Measurements from ENCODE around the gene NCKAP5. TPM values are rescaled to one million over a fixed set of nuclear protein-coding genes. Genes with fewer than 3 reads are reported as not detected.

Gene NCKAP5
- total RNA-seq, 1 experiment from 2014 or later, result 8.5 TPM

GRCh38 chr2:133104871-133105270 lies 463.4 kb downstream of the NCKAP5 start:
- in situ Hi-C loops (cut with HindIII; ENCODE audit: low pct_unique_long_range_greater_than_20kb, low sequenced_read_pairs), result no loop called here
- no peak for DNase-seq (ENCODE audit: low read depth, low spot score)

GRCh38 chr2:133098787-133099186 lies 469.5 kb downstream of the NCKAP5 start:
- in situ Hi-C loops (cut with HindIII; ENCODE audit: low pct_unique_long_range_greater_than_20kb, low sequenced_read_pairs), result no loop called here
- DNase-seq (ENCODE audit: low read depth, low spot score), result no peak

DNA sequence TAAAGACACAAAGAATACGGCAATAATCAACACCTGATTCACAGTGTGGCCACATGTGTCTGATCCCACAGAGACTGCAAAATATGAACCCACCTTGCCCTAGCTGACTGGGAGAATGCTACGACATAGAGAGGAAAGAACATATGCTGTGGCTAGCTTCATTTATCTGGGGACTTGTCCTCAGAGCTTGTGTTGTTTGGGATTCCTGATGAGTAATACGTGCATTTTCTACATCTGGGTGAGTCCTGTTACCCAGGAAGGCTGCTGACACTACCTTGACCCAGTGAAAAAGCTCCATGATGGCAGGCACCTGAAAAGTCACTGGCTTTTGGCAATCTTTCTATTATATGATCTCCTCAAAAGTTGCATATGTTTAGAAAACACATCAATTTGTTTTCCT lies 470.6 kb downstream of the NCKAP5 start:
- in situ Hi-C loops (cut with HindIII; ENCODE audit: low pct_unique_long_range_greater_than_20kb, low sequenced_read_pairs), result no loop called here
- DNase-seq (ENCODE audit: low read depth, low spot score), result no peak

DNA sequence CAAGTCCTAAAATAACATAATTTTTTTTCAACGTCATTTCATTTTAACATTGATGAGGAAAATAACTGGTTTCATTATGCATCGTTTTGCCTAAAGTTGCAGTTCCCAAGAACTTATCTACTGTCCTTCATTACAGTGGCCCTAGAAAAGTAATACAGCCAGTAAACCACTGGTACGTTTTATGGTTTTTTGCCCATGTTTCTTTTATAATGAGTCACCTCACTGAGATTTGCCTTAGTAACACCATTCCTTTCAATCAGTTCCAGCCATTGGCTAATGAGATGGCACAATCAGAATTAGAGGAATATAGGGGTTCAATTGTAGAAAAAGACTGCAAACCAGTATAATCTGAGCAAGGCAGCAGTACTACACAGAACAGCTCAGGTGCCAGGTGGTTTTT lies 475.7 kb downstream of the NCKAP5 start:
- no peak for DNase-seq (ENCODE audit: low read depth, low spot score)
- in situ Hi-C loops (cut with HindIII; ENCODE audit: low pct_unique_long_range_greater_than_20kb, low sequenced_read_pairs), result no loop called here

GRCh38 chr2:133090358-133090757 lies 477.9 kb downstream of the NCKAP5 start:
- in situ Hi-C loops (cut with HindIII; ENCODE audit: low pct_unique_long_range_greater_than_20kb, low sequenced_read_pairs), result no loop called here
- no peak for DNase-seq (ENCODE audit: low read depth, low spot score)

DNA sequence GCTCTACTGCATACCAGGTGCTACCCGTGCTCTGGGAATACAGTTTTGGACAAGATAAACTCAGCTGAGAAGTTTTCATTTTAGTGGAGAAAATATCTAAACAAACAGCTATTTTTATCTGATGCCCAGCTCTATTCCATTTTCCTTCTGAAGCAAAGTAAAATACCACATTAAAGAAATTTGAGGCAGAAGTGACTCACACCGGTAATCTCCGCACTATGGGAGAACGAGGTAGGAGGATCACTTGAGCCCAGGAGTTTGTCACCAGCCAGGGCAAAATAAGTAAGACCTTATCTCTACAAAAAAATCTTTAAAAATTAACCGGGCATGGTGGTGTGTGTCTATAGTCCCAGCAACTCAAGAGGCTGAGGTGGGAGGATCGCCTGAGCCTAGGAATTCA lies 482.1 kb downstream of the NCKAP5 start:
- no peak for DNase-seq (ENCODE audit: low read depth, low spot score)
- in situ Hi-C loops (cut with HindIII; ENCODE audit: low pct_unique_long_range_greater_than_20kb, low sequenced_read_pairs), result no loop called here

- in situ Hi-C loops (cut with HindIII; ENCODE audit: low pct_unique_long_range_greater_than_20kb, low sequenced_read_pairs), result no loop called here
These were observed 482.6 kb downstream of the NCKAP5 start for GRCh38 chr2:133085646-133086045.

DNA sequence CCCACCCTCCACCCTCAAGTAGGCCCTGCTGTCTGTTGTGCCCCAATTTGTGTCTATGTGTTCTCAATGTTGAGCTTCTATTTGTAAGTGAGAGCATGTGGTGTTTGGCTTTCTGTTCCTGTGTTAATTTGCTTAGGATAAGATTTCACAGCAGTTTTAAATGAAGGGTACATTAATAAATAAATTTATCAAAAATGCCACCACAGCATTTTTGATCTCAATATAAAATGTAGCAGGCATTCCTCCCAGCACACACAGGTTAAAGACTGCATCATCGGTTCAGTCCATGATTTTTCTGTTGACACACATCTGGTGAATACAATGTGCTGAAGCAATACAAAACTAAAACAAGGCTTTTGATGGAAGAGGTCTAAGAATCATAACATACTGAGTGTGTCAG lies 486.2 kb downstream of the NCKAP5 start:
- DNase-seq (ENCODE audit: low read depth, low spot score), result no peak
- in situ Hi-C loops (cut with HindIII; ENCODE audit: low pct_unique_long_range_greater_than_20kb, low sequenced_read_pairs), result no loop called here

More at GRCh38 chr2:133085646-133086045, 482.6 kb downstream of the NCKAP5 start:
- no peak for DNase-seq (ENCODE audit: low read depth, low spot score)

- in situ Hi-C loops (cut with HindIII; ENCODE audit: low pct_unique_long_range_greater_than_20kb, low sequenced_read_pairs), result no loop called here
- DNase-seq (ENCODE audit: low read depth, low spot score), result no peak
These were observed 487.4 kb downstream of the NCKAP5 start for GRCh38 chr2:133080822-133081221.

DNA sequence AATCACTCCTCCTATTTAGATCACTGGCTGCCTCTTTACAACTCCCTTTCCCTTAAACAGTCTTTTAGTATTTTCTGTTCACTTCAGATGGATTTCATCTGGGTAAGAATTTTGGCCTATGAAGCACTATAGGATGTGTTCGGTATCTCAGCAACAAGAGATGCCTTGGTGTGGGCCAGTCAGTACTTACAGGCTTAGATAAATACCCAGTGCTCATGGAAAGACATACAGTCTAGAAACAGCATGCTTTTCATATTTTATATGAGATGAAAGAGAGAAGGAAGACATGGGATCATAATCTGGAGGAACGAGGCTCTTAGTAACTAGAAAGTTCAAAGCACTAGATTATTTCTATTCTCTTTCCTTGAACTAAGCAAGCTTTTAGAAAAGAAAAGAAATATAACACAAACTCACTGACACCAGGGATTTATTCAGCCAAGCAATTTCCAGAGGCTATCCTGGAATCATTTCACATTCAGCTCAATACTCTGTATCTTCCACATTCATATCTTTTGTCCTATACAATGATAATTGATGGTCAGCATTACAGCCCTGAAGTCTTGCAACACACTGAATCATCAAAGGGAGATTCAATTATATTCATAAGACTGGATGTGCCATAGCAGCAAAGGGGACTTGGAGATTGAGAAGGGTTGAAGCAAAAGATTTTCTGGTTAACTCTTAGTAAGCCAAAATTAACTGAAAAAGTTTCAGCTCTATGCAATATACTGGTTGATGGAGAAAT lies 489.4 kb downstream of the NCKAP5 start:
- in situ Hi-C loops (cut with HindIII; ENCODE audit: low pct_unique_long_range_greater_than_20kb, low sequenced_read_pairs), result no loop called here
- DNase-seq (ENCODE audit: low read depth, low spot score), result no peak

GRCh38 chr2:133077269-133077822 lies 490.9 kb downstream of the NCKAP5 start:
- in situ Hi-C loops (cut with HindIII; ENCODE audit: low pct_unique_long_range_greater_than_20kb, low sequenced_read_pairs), result no loop called here
- DNase-seq (ENCODE audit: low read depth, low spot score), result no peak

DNA sequence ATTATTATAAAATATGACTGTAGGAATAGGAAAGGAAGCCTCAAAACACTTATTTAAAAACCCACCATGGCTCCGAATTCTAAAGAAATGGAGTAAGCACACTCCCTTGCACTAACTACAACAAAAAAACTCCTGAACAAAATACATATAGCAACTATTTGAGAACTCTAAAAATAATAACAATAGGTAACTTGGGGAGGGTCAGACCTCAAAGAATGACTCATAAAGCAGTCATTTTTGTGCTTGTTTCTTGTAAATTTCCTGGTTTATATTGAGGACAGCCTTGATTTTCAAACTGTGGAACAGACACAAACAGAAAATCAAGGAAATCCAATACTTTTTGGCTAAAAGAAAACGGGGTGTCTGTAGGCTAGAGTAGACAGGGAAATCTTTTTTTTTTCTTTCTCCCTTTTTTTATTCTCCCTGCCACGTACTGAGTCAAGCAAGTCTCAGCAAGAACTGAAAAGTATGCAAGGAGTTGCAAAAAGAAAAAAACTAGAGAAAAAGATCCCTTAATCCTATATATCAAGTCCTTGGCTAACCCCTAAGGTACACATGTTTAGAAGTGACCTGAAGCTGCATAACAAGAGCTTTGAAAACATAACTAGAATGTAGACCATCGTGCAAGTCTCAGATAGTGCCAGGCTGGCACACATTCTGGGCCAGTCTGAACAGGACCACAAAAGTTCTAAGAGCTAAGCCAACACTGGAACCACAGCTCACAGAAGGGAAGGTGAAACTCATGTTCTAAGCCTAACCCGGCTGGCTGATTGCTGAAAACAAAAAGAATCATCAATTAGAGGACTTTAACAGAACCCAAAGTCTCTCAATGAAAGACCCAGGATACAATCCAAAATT lies 495.2 kb downstream of the NCKAP5 start:
- no peak for DNase-seq (ENCODE audit: low read depth, low spot score)
- in situ Hi-C loops (cut with HindIII; ENCODE audit: low pct_unique_long_range_greater_than_20kb, low sequenced_read_pairs), result no loop called here

- DNase-seq (ENCODE audit: low read depth, low spot score), result no peak
- in situ Hi-C loops (cut with HindIII; ENCODE audit: low pct_unique_long_range_greater_than_20kb, low sequenced_read_pairs), result no loop called here
These were observed 504.5 kb downstream of the NCKAP5 start for GRCh38 chr2:133063775-133064174.

- in situ Hi-C loops (cut with HindIII; ENCODE audit: low pct_unique_long_range_greater_than_20kb, low sequenced_read_pairs), result no loop called here
- no peak for DNase-seq (ENCODE audit: low read depth, low spot score)
These were observed 505.2 kb downstream of the NCKAP5 start for GRCh38 chr2:133062931-133063665.

- no peak for DNase-seq (ENCODE audit: low read depth, low spot score)
- in situ Hi-C loops (cut with HindIII; ENCODE audit: low pct_unique_long_range_greater_than_20kb, low sequenced_read_pairs), result no loop called here
These were observed 506.2 kb downstream of the NCKAP5 start for GRCh38 chr2:133061874-133062593.

- DNase-seq (ENCODE audit: low read depth, low spot score), result no peak
These were observed 514.0 kb downstream of the NCKAP5 start for GRCh38 chr2:133054297-133054696.

GRCh38 chr2:133053541-133053940 lies 514.7 kb downstream of the NCKAP5 start:
- in situ Hi-C loops (cut with HindIII; ENCODE audit: low pct_unique_long_range_greater_than_20kb, low sequenced_read_pairs), result no loop called here
- DNase-seq (ENCODE audit: low read depth, low spot score), result no peak

More at GRCh38 chr2:133054297-133054696, 514.0 kb downstream of the NCKAP5 start:
- in situ Hi-C loops (cut with HindIII; ENCODE audit: low pct_unique_long_range_greater_than_20kb, low sequenced_read_pairs), result no loop called here
